Calu3 (cell line): ENCODE results near the gene HEATR3. TPM values are rescaled to one million over a fixed set of nuclear protein-coding genes. Genes with fewer than 3 reads are reported as not detected.

Experiments used
- BruUV-seq: library from RNA; stranded (reverse); fragments of 400-500 nt; replicated peaks from 2 replicates; lab custom pipeline; 2021; lab: Mats Ljungman, UMichigan
- CTCF ChIA-PET: fragments of 300-600 bp; sonication (Branson Sonifier 250); formaldehyde crosslinking; loops from one replicate; lab custom pipeline; 2022; ENCODE audit warnings: antibody characterized with exemption; lab: Charles Lee
- DNase-seq: peaks from one replicate; pipeline ENCODE4 v3.0.0; 2022
- H3K27ac Mint-ChIP-seq: one replicate; pipeline ENCODE4 v1.8.0; 2022; ENCODE audit warnings: mixed read lengths; ENCODE audit not compliant: unreplicated experiment
- H3K27me3 Mint-ChIP-seq: one replicate; pipeline ENCODE4 v1.8.0; 2022; ENCODE audit warnings: mixed read lengths; ENCODE audit not compliant: unreplicated experiment
- H3K36me3 Mint-ChIP-seq: one replicate; pipeline ENCODE4 v1.8.0; 2022; ENCODE audit warnings: mild to moderate bottlenecking, moderate library complexity, mixed read lengths; ENCODE audit not compliant: insufficient read depth, unreplicated experiment
- H3K4me1 Mint-ChIP-seq: one replicate; pipeline ENCODE4 v1.8.0; 2022; ENCODE audit warnings: mild to moderate bottlenecking, low read depth, mixed read lengths; ENCODE audit not compliant: unreplicated experiment
- H3K4me3 Mint-ChIP-seq: one replicate; pipeline ENCODE4 v1.8.0; 2022; ENCODE audit warnings: mild to moderate bottlenecking, low read depth, moderate library complexity, mixed read lengths; ENCODE audit not compliant: unreplicated experiment
- H3K9me3 Mint-ChIP-seq: one replicate; pipeline ENCODE4 v1.8.0; 2022; ENCODE audit warnings: low read depth, mixed read lengths; ENCODE audit not compliant: unreplicated experiment
- intact Hi-C: fragments of 100-400 bp; cut with micrococcal nuclease; formaldehyde crosslinking; loops from one replicate; pipeline ENCODE4 v1.10.0; 2022; ENCODE audit not compliant: unreplicated experiment
- total RNA-seq: library from RNA; stranded (reverse); gene quantifications from 2 replicates; pipeline ENCODE4 v1.2.3, GENCODE V29; 2022
- TF ChIP-seq, protein P1 (sequence below): fragments of 200-600 bp; IDR thresholded peaks from one replicate; pipeline ENCODE4 v1.8.0; 2022; ENCODE audit warnings: antibody characterized with exemption; ENCODE audit not compliant: unreplicated experiment

Gene HEATR3
- total RNA-seq, 1 experiment from 2014 or later = 27.3 TPM

DNA sequence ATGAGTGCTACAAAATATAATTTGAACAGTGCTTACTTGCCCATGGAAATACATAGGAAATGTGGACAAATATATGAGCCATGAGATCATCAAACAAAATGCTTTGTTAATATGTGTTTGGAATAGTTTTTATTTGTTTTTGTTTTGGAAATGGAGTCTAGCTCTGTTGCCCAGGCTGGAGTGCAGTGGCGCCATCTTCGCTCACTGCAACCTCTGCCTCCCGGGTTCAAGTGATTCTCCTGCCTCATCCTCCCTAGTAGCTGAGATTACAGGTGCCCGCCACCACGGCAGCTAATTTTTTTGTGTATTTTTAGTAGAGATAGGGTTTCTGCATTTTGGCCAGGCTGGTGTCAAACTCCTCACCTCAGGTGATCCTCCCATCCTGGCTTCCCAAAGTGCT, 37.9 kb upstream of the HEATR3 start:
- Mint-ChIP-seq H3K4me3 (no peak overlapping the region), H3K4me1 (no peaks in the 10 kb centered on the region), H3K27me3 (no peaks in the 10 kb centered on the region), H3K9me3 (no peaks in the 10 kb centered on the region), H3K27ac (no peak overlapping the region), H3K36me3 (peaks cover 26% of the 10 kb centered on the region)
- DNase-seq = no peak
- intact Hi-C loops = loop anchor here (5.0 to 10.0 kb wide), 2 partner anchors 129 to 327 kb away; no protein-coding TSS in a partner anchor
- BruUV-seq = no TSS peak
- TF ChIP-seq, protein P1, sequence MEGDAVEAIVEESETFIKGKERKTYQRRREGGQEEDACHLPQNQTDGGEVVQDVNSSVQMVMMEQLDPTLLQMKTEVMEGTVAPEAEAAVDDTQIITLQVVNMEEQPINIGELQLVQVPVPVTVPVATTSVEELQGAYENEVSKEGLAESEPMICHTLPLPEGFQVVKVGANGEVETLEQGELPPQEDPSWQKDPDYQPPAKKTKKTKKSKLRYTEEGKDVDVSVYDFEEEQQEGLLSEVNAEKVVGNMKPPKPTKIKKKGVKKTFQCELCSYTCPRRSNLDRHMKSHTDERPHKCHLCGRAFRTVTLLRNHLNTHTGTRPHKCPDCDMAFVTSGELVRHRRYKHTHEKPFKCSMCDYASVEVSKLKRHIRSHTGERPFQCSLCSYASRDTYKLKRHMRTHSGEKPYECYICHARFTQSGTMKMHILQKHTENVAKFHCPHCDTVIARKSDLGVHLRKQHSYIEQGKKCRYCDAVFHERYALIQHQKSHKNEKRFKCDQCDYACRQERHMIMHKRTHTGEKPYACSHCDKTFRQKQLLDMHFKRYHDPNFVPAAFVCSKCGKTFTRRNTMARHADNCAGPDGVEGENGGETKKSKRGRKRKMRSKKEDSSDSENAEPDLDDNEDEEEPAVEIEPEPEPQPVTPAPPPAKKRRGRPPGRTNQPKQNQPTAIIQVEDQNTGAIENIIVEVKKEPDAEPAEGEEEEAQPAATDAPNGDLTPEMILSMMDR = no peak
- CTCF ChIA-PET = interaction anchor here (0.6 kb wide), 1 partner anchor 77 kb away, joined by 3 read pairs; no protein-coding TSS in a partner anchor

DNA sequence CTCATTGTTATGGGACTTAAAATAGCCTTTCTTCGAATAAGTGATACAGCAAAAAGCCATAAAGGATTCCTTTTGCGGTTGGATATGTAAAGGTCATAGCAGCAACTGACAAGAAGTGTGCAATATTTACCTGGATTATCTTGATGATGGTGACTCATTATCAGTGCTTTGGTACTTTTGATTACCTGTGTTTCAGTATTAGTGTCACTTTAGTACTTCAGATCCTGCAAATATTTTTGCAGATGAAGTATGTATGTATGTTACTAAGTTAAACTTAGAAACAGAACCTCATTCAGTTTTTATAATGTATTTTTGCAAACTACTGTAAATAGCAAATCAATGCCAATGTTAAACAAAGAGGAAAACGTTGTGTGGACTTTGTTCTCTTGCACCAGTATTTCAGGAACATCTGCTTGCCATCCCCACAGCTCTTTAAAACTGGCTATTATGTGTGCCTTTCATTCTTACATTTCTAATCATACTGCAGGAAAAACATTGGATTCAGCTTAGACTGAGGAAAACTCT, 30.2 kb upstream of the HEATR3 start:
- DNase-seq = no peak
- intact Hi-C loops = no loop called here
- H3K36me3 Mint-ChIP-seq = peaks cover 7% of the 10 kb centered on the region
- H3K4me3 Mint-ChIP-seq = no peak overlapping the region
- TF ChIP-seq, protein P1 = no peak
- CTCF ChIA-PET = interaction anchor here (0.7 to 1.9 kb wide), 4 partner anchors 10 to 216 kb away, joined by 3 to 5 read pairs (median 4); partner anchors contain the start of gene CNEP1R1
- H3K27ac Mint-ChIP-seq = no peak overlapping the region
- H3K27me3 Mint-ChIP-seq = no peaks in the 10 kb centered on the region
- H3K9me3 Mint-ChIP-seq = no peaks in the 10 kb centered on the region
- peaks cover 21% of the 10 kb centered on the region for H3K4me1 Mint-ChIP-seq
- BruUV-seq = no TSS peak

DNA sequence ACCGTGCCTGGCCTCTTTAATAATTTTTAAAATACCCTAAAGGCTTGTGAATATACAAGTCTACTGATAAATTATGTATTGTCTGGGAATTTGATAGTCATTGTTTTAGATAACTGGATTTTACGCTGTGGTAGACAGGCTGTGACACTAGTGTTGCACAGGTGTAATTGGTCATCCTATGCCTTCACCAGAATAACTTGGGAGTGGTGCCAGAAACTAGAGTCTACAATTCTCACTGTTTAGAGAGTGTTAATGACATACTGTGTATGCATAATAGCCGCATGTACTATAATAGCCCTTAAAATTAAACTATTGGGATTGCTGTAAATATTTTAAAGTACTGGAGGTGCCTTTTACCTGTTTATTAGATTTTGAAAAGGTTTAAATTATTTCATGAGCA, 29.3 kb upstream of the HEATR3 start:
- CTCF ChIA-PET = interaction anchor here (1.7 to 1.9 kb wide), 2 partner anchors 11 kb away, joined by 5 to 7 read pairs; partner anchors contain the start of gene CNEP1R1
- H3K36me3 Mint-ChIP-seq = peaks cover 7% of the 10 kb centered on the region
- DNase-seq = no peak
- TF ChIP-seq, protein P1 = no peak
- intact Hi-C loops = no loop called here
- H3K9me3 Mint-ChIP-seq = no peaks in the 10 kb centered on the region
- H3K27ac Mint-ChIP-seq = no peak overlapping the region
- no peaks in the 10 kb centered on the region for H3K27me3 Mint-ChIP-seq
- H3K4me1 Mint-ChIP-seq = peaks cover 21% of the 10 kb centered on the region
- BruUV-seq = no TSS peak
- no peak overlapping the region for H3K4me3 Mint-ChIP-seq

DNA sequence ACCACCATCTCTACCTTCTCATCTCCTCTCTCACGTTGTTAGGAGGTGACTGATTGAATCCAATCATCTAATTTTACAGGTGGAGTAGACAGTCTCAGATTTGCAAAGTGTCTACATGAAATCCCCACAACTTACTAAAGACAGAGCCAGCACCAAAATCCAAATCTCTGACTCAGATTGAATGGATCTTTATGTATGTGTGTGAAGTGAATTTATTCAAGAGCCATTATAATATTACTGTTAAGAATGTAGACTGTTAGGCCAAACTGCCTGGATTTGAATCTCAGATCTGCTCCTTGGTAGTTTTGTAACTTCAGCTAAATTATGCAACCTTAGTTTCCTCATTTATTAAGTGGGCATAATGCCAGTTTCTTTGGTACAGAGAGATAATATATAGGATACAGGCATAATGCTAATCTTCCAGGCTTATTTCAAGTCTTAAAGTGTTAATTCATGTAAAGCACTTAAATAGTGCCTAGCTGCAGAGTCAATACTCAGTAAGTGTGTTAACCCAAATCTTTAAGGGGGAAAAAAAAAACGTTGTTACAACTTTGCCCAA, 28.0 kb upstream of the HEATR3 start:
- no peak overlapping the region for H3K4me3 Mint-ChIP-seq
- intact Hi-C loops = no loop called here
- H3K27me3 Mint-ChIP-seq = peaks cover 8% of the 10 kb centered on the region
- peaks cover 7% of the 10 kb centered on the region for H3K36me3 Mint-ChIP-seq
- no TSS peak for BruUV-seq
- H3K27ac Mint-ChIP-seq = no peak overlapping the region
- TF ChIP-seq, protein P1 = no peak
- no peaks in the 10 kb centered on the region for H3K9me3 Mint-ChIP-seq
- CTCF ChIA-PET = interaction anchor here (1.7 kb wide), 1 partner anchor 13 kb away, joined by 7 read pairs; the partner anchor contains the start of gene CNEP1R1
- H3K4me1 Mint-ChIP-seq = peaks cover 21% of the 10 kb centered on the region
- no peak for DNase-seq
